HG03039 (cell line): Measurements from ENCODE around the gene PXK.

Experiments
- ATAC-seq: cut with Tn5 transposase; IDR thresholded peaks from one replicate; pipeline ENCODE4 v1.9.1; 2021; ENCODE audit warnings: mild to moderate bottlenecking, moderate library complexity; ENCODE audit not compliant: unreplicated experiment

The PXK gene

GRCh38 chr3:58346368-58346767 lies 13.7 kb downstream of the PXK start:
- no peak for ATAC-seq

- ATAC-seq = no peak
Measured at GRCh38 chr3:58347984-58348383, 15.3 kb downstream of the PXK start.

GRCh38 chr3:58349792-58350626 lies 17.3 kb downstream of the PXK start:
- ATAC-seq = peak; percentile 75

GRCh38 chr3:58350627-58351013 lies 17.9 kb downstream of the PXK start:
- ATAC-seq = no peak

DNA sequence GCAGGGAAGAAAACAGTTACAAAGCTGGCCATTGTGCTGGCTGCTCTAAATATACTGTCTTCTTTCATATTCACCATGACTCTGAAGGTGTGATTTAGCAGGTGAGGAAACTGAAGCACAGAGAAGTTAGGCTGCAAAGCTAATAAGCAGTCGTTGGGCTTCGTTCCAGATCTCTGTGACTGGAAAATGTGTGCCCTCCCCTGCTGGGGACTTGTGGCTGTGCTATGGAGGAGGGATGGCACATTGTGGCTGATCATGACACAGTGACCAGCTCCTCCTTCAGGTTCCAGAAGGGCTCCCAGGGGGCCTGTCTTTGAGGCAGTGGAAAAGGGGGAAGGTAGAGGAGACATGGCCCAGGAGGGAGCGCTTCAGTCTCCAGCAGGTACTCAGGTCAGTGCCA lies 19.2 kb downstream of the PXK start:
- ATAC-seq = no peak

DNA sequence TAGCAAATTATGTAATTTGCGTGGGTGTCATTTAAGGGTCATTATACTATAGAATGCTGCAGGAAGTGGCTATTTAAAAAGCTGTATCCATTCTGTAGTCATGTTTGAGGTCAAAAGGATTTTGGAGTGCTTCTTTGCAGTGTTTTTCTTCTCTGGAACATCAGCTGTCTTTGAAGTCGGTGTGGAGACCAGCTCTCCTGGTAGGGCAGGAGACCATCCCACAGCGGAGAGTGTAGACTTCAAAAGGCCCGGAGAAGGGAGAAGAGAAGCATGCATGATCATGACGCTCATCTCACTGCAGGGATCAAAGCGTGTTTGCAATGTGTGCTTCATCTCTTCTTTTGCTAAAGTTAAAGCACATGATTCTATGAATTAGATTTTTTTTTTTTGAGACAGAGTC lies 19.9 kb downstream of the PXK start:
- ATAC-seq = no peak

DNA sequence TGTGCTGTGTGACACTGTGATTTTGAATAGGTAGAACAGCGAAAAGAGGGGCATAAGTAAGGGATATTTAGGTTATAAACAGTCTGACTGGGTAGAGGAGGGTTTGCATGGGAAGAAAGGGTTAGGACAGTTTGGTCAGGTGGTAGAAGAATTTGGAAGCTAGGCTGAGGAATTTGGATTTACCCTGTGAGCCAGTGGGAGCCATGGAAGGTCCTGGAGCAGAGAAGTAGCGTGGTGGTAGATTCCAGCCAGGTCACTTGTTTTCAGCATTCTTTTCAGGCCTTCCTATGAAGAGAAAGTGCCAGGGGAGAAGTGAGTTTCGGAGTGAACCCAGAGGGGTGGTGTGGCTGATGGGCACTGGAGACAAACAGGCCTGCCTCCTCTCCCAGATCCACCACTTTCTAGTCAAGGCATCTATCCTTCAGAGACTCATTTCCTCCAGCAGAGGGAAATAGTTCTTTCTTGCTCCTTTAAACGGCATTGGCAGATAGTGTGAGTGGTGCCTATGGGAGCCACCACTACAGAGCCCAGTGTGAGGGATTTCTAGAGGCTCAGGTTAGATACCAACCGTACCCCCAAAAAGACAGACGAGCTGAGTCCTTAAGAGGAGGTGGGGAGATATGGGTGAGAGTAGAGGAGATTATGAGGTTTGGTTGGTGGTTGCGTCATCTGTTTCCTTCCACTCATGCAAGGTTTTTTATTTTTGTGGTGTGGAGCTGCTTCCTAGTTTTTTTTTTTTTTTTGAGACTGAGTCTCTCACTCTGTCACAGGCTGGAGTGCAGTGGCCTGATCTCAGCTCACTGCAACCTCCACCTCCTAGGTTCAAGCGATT lies 21.2 kb downstream of the PXK start:
- no peak for ATAC-seq

GRCh38 chr3:58355179-58355578 lies 22.5 kb downstream of the PXK start:
- ATAC-seq = no peak

- ATAC-seq = no peak
Measured at GRCh38 chr3:58356054-58356453, 23.4 kb downstream of the PXK start.

- ATAC-seq = no peak
Measured at GRCh38 chr3:58357402-58357801, 24.7 kb downstream of the PXK start.

DNA sequence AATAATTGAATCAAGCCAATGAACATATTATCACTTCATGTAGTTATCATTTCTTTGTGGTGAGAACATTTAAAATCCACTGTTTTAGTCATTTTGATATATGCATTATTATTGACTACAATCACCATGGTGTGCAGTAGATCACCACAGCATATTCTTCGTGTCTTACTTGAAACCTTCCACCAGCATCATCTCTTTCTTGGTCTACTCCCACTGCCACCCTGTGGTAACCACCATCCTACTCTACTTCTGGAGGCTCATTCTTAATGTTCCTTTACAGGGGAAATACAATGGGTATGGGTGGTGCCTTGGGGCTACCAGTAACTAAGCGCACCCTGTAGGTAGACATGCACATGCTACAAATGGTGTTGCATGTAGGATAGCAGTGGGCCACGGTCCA lies 25.4 kb downstream of the PXK start:
- ATAC-seq = no peak

- no peak for ATAC-seq
Measured at GRCh38 chr3:58358808-58359207, 26.1 kb downstream of the PXK start.

DNA sequence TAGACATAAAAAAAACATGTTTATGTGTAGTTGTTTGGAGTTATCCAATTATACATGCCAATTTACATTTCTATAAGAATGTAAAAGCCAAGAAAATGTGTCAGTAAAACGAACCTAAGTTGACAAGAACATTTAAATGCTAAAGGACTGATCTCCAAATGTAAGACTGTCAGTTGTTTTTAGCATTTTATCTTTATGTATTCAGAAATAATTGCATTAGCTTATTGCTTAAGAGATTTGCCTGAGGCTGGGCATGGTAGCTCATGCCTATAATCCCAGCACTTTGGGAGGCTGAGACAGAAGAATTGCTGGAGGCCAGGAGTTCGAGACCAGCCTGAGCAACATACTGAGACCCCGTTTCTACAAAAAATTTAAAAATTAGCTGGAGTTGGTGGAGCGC lies 26.9 kb downstream of the PXK start:
- no peak for ATAC-seq

DNA sequence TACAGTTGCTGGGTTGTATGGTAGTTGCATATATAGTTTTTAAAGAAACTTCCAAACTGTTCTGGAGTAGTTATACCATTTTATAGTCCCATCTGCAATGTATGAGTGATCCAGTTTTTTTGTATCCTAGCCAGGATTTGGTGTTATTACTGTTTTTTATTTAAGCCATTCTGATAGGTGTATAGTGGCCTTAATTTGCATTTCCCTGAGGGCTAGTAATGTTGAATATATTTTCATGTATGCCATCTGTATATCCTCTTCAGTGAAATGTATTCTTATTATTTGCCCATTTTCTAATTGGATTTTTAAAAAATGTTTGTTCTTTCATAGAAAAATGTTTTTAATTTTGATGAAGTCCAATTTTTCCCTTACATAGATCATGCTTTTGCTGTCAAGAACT lies 29.2 kb downstream of the PXK start:
- no peak for ATAC-seq

- ATAC-seq = no peak
Measured at GRCh38 chr3:58366699-58367098, 34.0 kb downstream of the PXK start.

DNA sequence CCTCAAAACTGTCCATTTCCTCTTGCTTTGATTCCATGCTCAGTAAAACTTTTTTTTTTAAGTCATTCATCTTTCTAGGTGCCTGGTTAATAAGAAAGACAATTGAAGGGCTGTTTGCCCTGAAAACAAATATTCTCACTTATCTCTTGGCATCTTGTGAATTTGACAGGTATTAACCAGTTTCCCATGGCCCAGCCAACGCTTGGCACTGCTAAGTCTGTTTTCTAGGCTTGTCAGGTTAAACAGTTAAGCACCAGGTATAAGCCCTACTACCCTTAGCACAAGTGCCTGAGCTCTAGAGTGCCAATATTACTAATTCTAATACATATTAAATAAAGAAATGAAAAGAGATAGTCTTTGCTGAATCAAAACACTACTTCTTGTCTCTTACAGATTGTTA lies 36.3 kb downstream of the PXK start:
- ATAC-seq = no peak

GRCh38 chr3:58369876-58370275 lies 37.2 kb downstream of the PXK start:
- ATAC-seq = no peak

GRCh38 chr3:58370407-58370806 lies 37.7 kb downstream of the PXK start:
- no peak for ATAC-seq

GRCh38 chr3:58371754-58372153 lies 39.1 kb downstream of the PXK start:
- no peak for ATAC-seq

DNA sequence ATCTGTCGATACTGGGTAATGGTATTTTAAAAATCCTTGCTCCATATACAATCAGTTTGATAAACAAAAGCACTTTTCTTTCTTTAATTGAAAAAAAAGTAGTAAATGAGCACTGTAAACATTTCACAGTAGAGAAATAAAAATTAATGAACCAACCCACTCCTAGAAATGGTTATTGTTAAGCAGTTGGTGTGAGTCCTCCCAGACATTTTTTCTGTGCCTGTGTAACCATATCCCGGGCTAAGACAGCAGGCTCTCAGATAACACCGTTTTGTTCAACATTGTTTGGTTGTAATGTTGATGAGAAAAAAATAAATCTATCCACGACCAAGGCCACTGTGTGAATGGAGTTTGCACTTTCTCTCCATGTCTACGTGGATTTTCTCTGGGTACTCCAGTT lies 42.6 kb downstream of the PXK start:
- no peak for ATAC-seq

GRCh38 chr3:58377168-58377567 lies 44.5 kb downstream of the PXK start:
- ATAC-seq = no peak

GRCh38 chr3:58377750-58378149 lies 45.1 kb downstream of the PXK start:
- ATAC-seq = no peak
